KOPT-K1 (cell line): ENCODE measurements around the gene PLEKHG5.

Experiments
- H3K27ac ChIP-seq: fragments of 200-600 bp; sonication (generic); 2 replicates; pipeline ENCODE4 v1.5.1; 2016; ENCODE audit warnings: antibody characterized with exemption, mild to moderate bottlenecking, low read depth, low read length; ENCODE audit not compliant: poor library complexity, severe bottlenecking
- H3K36me3 ChIP-seq: fragments of 200-600 bp; sonication (generic); 2 replicates; pipeline ENCODE4 v1.5.1; 2017; ENCODE audit warnings: antibody characterized with exemption, mild to moderate bottlenecking, low read length, moderate library complexity; ENCODE audit not compliant: insufficient read depth
- H3K9me3 ChIP-seq: fragments of 200-600 bp; sonication (generic); 2 replicates; pipeline ENCODE4 v1.5.1; 2017; ENCODE audit warnings: antibody characterized with exemption, low read length, mild to moderate bottlenecking; ENCODE audit not compliant: insufficient read depth, poor library complexity, severe bottlenecking

The PLEKHG5 gene

GRCh38 chr1:6515771-6516170, 24.3 kb upstream of the PLEKHG5 start:
- Histone ChIP-seq H3K36me3 (no peaks in the 10 kb centered on the region; the same call in 1 of the 2 replicates), H3K27ac (no peak overlapping the region), H3K9me3 (no peaks in the 10 kb centered on the region)

- H3K27ac ChIP-seq: no peak overlapping the region
- H3K9me3 ChIP-seq: no peaks in the 10 kb centered on the region
- no peaks in the 10 kb centered on the region for H3K36me3 ChIP-seq
These were observed 21.9 kb upstream of the PLEKHG5 start for GRCh38 chr1:6513320-6513801.

GRCh38 chr1:6512908-6513280, 21.4 kb upstream of the PLEKHG5 start:
- H3K36me3 ChIP-seq: no peaks in the 10 kb centered on the region
- no peak overlapping the region for H3K27ac ChIP-seq
- H3K9me3 ChIP-seq: no peaks in the 10 kb centered on the region

GRCh38 chr1:6512245-6512907, 20.9 kb upstream of the PLEKHG5 start:
- Histone ChIP-seq H3K36me3 (no peaks in the 10 kb centered on the region), H3K27ac (no peak overlapping the region), H3K9me3 (no peaks in the 10 kb centered on the region)

GRCh38 chr1:6511561-6512244, 20.2 kb upstream of the PLEKHG5 start:
- Histone ChIP-seq H3K9me3 (no peaks in the 10 kb centered on the region), H3K27ac (no peak overlapping the region), H3K36me3 (no peaks in the 10 kb centered on the region)

- Histone ChIP-seq H3K36me3 (no peaks in the 10 kb centered on the region), H3K9me3 (no peaks in the 10 kb centered on the region), H3K27ac (no peak overlapping the region)
These were observed 19.6 kb upstream of the PLEKHG5 start for GRCh38 chr1:6511056-6511455.

GRCh38 chr1:6510493-6510892, 19.0 kb upstream of the PLEKHG5 start:
- H3K27ac ChIP-seq: no peak overlapping the region
- H3K36me3 ChIP-seq: no peaks in the 10 kb centered on the region
- H3K9me3 ChIP-seq: no peaks in the 10 kb centered on the region

GRCh38 chr1:6509919-6510291, 18.4 kb upstream of the PLEKHG5 start:
- Histone ChIP-seq H3K9me3 (no peaks in the 10 kb centered on the region), H3K36me3 (no peaks in the 10 kb centered on the region), H3K27ac (no peak overlapping the region)

- H3K36me3 ChIP-seq: no peaks in the 10 kb centered on the region
- no peak overlapping the region for H3K27ac ChIP-seq
- H3K9me3 ChIP-seq: no peaks in the 10 kb centered on the region
These were observed 17.9 kb upstream of the PLEKHG5 start for GRCh38 chr1:6509220-6509918.

GRCh38 chr1:6508816-6509189, 17.3 kb upstream of the PLEKHG5 start:
- H3K36me3 ChIP-seq: no peaks in the 10 kb centered on the region
- H3K27ac ChIP-seq: no peak overlapping the region
- no peaks in the 10 kb centered on the region for H3K9me3 ChIP-seq

- Histone ChIP-seq H3K9me3 (no peaks in the 10 kb centered on the region), H3K36me3 (no peaks in the 10 kb centered on the region), H3K27ac (no peak overlapping the region)
These were observed 16.8 kb upstream of the PLEKHG5 start for GRCh38 chr1:6508154-6508815.

- Histone ChIP-seq H3K36me3 (no peaks in the 10 kb centered on the region), H3K9me3 (no peaks in the 10 kb centered on the region), H3K27ac (no peak overlapping the region)
These were observed 16.0 kb upstream of the PLEKHG5 start for GRCh38 chr1:6507461-6507911.

GRCh38 chr1:6507037-6507428, 15.6 kb upstream of the PLEKHG5 start:
- Histone ChIP-seq H3K36me3 (no peaks in the 10 kb centered on the region), H3K27ac (no peak overlapping the region), H3K9me3 (no peaks in the 10 kb centered on the region)

GRCh38 chr1:6506210-6507036, 15.0 kb upstream of the PLEKHG5 start:
- Histone ChIP-seq H3K36me3 (no peaks in the 10 kb centered on the region), H3K9me3 (no peaks in the 10 kb centered on the region), H3K27ac (no peak overlapping the region)
